Suppressor macrophage treated with lipopolysaccharide for 1 hour (primary cell): ENCODE results near the gene HOXA13.
A peak's percentile ranks its signal among the peaks of the same experiment; 100 is the strongest.

ENCODE experiments used
- DNase-seq, 3 donors: peaks; one replicate each; pipeline ENCODE4 v3.0.0-alpha.2; 2020 to 2022

HOXA13 gene

GRCh38 chr7:27169658-27170425 is 30.0 kb downstream of the HOXA13 start:
- peak in 1 of 3 donors; percentile 49 for DNase-seq

DNA sequence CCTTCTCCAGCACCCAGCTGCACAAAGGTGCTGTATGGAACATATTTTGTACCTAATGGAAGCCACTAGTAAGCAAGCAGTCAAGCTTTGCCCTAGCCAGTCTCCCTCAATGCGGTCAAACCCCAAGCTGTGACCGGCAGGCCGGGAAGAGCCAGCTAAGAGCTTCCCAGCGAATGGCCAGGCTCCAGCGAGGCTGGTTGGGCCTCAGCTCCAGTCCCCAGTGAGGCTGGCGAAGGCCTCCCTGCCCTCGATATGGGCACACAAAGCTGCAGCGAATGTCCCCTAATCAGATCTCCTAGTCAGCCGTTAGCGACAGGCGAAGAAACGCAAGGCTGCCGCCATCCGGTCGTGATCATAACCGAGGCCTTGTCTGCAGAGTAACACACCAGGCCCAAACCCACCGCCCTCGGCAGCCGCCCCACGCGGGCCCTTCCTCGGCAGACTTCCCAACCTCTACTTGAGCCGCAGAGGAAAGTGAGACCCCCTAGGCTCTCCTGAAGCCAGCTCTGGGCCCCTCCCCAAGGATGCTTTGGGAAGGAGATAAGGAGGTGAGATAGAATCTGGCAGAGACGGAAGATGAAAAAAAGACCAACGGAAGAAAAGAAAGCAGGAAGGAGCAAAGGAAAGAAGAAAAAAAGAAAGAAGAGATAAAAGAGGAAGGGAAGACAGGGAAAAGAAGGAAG is 31.5 kb downstream of the HOXA13 start:
- DNase-seq: peak in 1 of 3 donors; percentile 50

DNA sequence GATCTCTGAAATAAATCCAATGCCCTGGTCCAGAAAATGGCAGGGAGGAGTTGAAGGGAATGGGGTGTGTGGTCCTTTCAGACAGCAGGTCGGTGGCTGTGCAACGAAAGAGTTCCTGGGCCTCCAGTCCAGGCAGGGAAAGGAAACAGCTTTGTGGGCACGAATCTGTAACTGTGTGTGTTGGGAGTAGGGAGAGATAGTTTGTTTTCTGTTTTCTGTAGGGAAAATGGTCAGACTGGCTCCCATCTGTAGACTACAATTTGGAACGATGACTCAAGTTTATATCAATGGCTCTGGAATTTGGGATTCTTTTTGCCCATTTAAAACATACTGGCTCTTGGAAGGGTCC is 32.0 kb downstream of the HOXA13 start:
- DNase-seq: peak in 1 of 3 donors; percentile 2

GRCh38 chr7:27166531-27167505 is 33.1 kb downstream of the HOXA13 start:
- peak in 1 of 3 donors; percentile 50 for DNase-seq

- peak in 1 of 3 donors; percentile 32 for DNase-seq
Measured at GRCh38 chr7:27165996-27166530, 33.8 kb downstream of the HOXA13 start.

- DNase-seq: peak; percentile 88 to 90 (median 89)
Measured at GRCh38 chr7:27165089-27165995, 34.5 kb downstream of the HOXA13 start, which contains the start of gene HOXA9. Gene HOXA9 (minus strand): TSS chr7:27165537. CDS start chr7:27165457, 80 bp downstream.

DNA sequence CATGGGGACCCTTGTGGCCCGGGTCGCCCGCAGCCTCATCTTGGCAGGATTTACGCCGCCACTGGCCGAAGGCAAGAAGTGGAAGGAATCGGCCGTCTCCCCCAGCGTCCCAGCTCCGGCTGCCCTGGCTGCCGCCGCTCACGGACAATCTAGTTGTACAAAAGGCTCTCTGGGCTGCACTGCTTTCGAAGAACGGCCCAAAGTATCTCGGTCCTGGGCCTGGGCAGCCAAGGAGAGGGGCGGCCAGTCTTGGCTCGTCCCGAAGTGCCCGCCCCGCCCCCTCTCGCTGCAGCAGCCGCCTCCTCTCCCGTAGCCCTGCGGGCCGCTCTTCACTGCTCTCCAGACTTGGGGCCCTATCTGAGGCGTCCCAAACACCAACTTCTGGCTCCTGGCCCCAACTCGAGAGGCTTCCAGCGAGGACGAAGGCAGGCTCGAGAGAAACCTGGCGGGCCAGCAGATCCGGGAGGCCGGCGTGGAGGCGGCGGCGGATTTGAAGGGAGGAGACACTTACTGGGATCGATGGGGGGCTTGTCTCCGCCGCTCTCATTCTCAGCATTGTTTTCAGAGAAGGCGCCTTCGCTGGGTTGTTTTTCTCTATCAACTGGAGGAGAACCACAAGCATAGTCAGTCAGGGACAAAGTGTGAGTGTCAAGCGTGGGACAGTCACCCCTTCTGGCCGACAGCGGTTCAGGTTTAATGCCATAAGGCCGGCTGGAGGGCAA is 35.4 kb downstream of the HOXA13 start:
- peak in 2 of 3 donors; percentile 41 to 64 for DNase-seq

- DNase-seq: no peak
Measured at GRCh38 chr7:27164045-27164366, 35.9 kb downstream of the HOXA13 start.

- DNase-seq: peak in 1 of 3 donors; percentile 1
Measured at GRCh38 chr7:27163288-27164044, 36.4 kb downstream of the HOXA13 start.

GRCh38 chr7:27162561-27163287 is 37.2 kb downstream of the HOXA13 start:
- DNase-seq: no peak

GRCh38 chr7:27161721-27162560 is 38.0 kb downstream of the HOXA13 start:
- no peak for DNase-seq

- DNase-seq: peak; percentile 71 to 82 (median 76)
Measured at GRCh38 chr7:27161214-27161720, 38.6 kb downstream of the HOXA13 start.

- DNase-seq: peak; percentile 86 to 93 (median 92)
Measured at GRCh38 chr7:27160546-27161213, 39.2 kb downstream of the HOXA13 start.

GRCh38 chr7:27160145-27160545 is 39.7 kb downstream of the HOXA13 start:
- no peak for DNase-seq

DNA sequence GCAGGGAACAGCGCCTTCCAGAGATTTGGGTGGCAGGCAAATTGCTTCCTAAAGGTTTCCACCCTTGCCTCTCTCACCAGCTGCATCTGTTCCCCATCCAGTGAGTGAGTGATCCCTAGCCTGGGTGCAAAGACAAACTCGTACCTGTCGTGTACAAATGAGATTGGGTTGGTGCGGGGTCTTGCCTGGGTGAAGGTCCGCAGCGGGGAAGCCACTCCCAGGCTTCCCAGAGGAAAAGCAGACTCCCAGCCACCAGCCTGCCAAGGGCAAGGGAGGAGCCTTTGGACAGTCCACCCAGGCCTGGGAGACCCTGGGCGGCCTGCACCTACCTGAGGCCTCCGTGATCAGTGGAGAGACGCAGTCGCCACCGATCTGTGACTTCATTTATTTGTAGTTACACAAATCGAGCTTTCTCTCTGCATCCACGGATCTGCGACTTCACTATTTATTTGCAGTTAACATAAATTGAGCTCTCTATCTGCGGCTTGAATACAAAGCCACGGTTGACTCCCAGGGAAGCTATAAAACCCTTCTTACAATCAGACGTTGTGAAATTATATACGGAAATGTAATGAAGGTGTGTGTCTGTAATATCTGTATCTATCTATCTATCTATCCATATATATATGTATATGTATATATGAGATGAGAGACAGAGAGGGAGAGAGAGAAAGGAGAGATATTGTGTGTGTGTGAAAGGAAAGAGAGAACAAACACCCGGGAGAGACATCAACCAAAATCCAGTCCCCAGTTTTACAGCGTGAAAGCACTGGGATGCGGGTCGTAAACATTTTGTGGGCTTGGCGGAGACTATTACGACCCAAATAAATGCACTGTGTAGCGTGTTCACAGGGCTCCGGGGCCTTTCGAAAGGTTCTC is 40.4 kb downstream of the HOXA13 start:
- no peak for DNase-seq

DNA sequence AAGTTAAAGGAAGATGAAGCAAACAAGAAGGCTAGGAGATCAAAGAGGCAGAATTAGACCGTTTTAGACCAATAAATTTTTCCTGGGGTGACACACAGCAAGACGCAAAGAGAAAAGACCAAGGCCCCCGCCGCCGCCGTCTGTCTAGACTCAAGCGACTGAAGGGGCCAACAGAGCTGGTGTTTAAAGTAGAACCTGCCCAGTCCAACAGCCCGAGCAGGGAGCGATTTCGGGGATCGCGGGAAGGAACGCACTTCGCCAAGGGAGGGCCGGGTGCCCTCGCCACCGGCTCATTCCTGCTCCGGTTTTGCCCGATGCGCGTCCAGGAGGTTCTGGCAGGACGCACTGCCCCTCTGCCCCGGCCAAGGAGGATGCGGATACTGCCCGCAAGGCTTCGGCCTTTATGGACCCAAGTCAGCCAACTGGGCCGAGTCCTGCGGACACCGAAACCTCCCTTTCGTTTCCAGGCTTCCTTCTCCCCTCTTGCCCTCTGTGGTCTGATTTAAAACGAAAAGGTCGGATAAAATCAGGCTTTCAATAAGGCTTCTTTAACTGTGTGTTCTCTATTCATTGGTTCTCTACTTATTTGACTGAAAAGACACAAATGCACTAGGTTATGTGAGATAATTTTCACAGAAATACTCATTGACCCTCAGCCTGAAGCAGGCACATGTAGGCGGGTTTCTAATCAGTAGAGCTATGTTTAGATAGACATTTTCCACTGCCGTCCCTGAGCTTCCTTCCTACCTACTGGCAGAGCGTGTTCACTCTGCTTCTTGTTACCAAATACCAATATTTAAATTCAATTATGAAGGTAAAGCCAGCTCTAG is 41.2 kb downstream of the HOXA13 start:
- DNase-seq: no peak
